Measurements from ENCODE around the gene CDC14B. TPM values are rescaled to one million over a fixed set of nuclear protein-coding genes. Genes with fewer than 3 reads are reported as not detected.

The CDC14B gene
- total RNA-seq, 1 experiment from 2014 or later, result 28.4 TPM

GRCh38 chr9:96483733-96484390 lies 135.8 kb downstream of the CDC14B start:
- TF ChIP-seq CTCF (conservative IDR thresholded peaks at IDR 0.05), result no peak
- Histone ChIP-seq H4K5ac (ENCODE audit: insufficient read length, low read depth, low read length) (no peak overlapping the region), H2BK5ac (ENCODE audit: insufficient read length, low read length) (no peak overlapping the region), H4K91ac (ENCODE audit: insufficient read length, low read depth, low read length) (no peak overlapping the region), H3K4ac (ENCODE audit: low read depth, low read length) (no peak overlapping the region), H4K20me1 (ENCODE audit: control insufficient read depth, insufficient read depth, insufficient read length) (no peaks in the 10 kb centered on the region), H3K27me3 (ENCODE audit: insufficient read depth, low read length) (no peaks in the 10 kb centered on the region), H3K14ac (ENCODE audit: insufficient read depth, low read length) (no peak overlapping the region), H2BK120ac (ENCODE audit: low read depth, low read length, poor library complexity, severe bottlenecking) (no peak overlapping the region), H2BK12ac (ENCODE audit: insufficient read length, low read depth, low read length) (no peak overlapping the region), H3K4me1 (ENCODE audit: insufficient read depth, low read length) (no peaks in the 10 kb centered on the region), H3K79me1 (ENCODE audit: insufficient read depth, low read depth, low read length, poor library complexity, severe bottlenecking) (no peaks in the 10 kb centered on the region), H3K4me2 (ENCODE audit: insufficient read depth, insufficient read length, low read length) (no peak overlapping the region), H3K9me3 (ENCODE audit: control insufficient read depth, low read depth, low read length) (no peaks in the 10 kb centered on the region), H3K56ac (ENCODE audit: insufficient read length, low read depth, low read length) (no peak overlapping the region), H3K18ac (ENCODE audit: insufficient read length, low read depth, low read length) (no peak overlapping the region), H3K79me2 (ENCODE audit: insufficient read depth, low read length) (no peaks in the 10 kb centered on the region), H2AK5ac (ENCODE audit: insufficient read length, low read length) (no peak overlapping the region), H3T11ph (ENCODE audit: low read length) (no peak overlapping the region), H3K9ac (ENCODE audit: extremely low read depth, insufficient read length, low read length) (no peak overlapping the region), H2AFZ (ENCODE audit: low read length) (no peak overlapping the region), H4K8ac (replicated peaks; ENCODE audit: insufficient read length, low read depth, low read length) (no peak overlapping the region), H3K23ac (ENCODE audit: insufficient read length, low read depth, low read length) (no peak overlapping the region), H2BK20ac (ENCODE audit: low read depth, low read length, poor library complexity, severe bottlenecking) (no peak overlapping the region), H2BK15ac (ENCODE audit: low read depth, low read length) (no peak overlapping the region), H3K27ac (ENCODE audit: insufficient read length, low read depth, low read length) (no peak overlapping the region), H3K23me2 (ENCODE audit: insufficient read length, low read depth, low read length, poor library complexity, severe bottlenecking) (no peaks in the 10 kb centered on the region)
- Mint-ChIP-seq H3K27ac (no peak overlapping the region), H3K4me3 (no peak overlapping the region), H3K9me3 (no peaks in the 10 kb centered on the region), H3K27me3 (ENCODE audit: low read depth) (no peaks in the 10 kb centered on the region), H3K4me1 (no peaks in the 10 kb centered on the region), H3K36me3 (ENCODE audit: insufficient read depth in 1 of 3, low read depth in 3 of 3) (peaks cover 3 to 39% (median 23%) of the 10 kb centered on the region in 3 experiments; a peak in 6 of 7 replicates)
- no peak for DNase-seq
- WGBS (ENCODE audit: extremely low coverage, insufficient read length, low lambda C conversion rate), result no CpG with 5 or more reads among the region's 3 CpGs
